ENCODE data around the gene LSM7. TPM values are rescaled to one million over a fixed set of nuclear protein-coding genes. Genes with fewer than 3 reads are reported as not detected.

Gene LSM7
- total and polyA plus RNA-seq, 2 of the 13 experiments (the other 11 are each of a cell fraction or from before 2014, with no cell fraction given): 140 to 205 TPM

DNA sequence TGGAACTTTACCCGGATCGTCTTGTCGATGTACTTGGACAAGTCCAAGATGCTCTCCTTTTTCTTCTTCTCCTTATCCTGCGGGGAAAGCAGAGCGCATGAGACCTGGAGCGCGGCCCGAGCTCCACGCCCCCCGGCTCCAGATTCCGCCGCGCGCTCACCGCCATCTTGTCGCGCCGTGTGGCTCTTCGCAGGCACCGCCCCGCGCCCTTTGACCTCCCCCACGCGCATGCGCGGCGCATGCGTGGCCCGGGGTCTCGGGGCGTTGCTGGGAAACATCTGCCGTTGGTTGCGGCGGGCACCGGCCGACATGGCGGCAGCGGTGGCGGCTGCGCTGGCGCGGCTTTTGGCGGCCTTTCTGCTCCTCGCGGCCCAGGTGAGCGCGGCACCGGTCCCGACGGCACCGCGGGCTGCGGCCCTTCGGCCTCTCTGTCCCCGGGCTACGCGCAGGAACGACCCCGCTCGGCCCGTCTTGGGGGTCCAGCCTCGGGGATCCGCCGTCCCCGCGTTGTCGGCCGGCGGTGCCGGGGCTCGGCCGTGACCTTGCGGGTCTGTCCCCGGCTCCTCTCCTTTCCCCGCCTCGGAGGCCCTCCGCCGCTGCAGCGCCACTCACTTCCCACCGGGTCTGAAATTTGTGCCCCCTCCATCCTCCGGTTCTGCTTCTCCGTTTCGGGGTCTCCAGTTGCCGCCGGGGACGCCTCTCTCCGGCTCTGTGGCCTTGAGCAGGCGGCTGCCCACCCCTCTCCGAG is at the start of gene LSM7, which contains the start of gene SPPL2B (continued):
- TF ChIP-seq, protein P1, sequence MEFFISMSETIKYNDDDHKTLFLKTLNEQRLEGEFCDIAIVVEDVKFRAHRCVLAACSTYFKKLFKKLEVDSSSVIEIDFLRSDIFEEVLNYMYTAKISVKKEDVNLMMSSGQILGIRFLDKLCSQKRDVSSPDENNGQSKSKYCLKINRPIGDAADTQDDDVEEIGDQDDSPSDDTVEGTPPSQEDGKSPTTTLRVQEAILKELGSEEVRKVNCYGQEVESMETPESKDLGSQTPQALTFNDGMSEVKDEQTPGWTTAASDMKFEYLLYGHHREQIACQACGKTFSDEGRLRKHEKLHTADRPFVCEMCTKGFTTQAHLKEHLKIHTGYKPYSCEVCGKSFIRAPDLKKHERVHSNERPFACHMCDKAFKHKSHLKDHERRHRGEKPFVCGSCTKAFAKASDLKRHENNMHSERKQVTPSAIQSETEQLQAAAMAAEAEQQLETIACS (CRISPR knock-in tag; IDR thresholded peaks at IDR 0.05): peak; percentile 27; the same call in 1 of the 2 replicates
- TF ChIP-seq, protein P2, sequence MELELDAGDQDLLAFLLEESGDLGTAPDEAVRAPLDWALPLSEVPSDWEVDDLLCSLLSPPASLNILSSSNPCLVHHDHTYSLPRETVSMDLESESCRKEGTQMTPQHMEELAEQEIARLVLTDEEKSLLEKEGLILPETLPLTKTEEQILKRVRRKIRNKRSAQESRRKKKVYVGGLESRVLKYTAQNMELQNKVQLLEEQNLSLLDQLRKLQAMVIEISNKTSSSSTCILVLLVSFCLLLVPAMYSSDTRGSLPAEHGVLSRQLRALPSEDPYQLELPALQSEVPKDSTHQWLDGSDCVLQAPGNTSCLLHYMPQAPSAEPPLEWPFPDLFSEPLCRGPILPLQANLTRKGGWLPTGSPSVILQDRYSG (CRISPR knock-in tag; IDR thresholded peaks at IDR 0.05): peak; percentile 89
- TF ChIP-seq FOXP1 (IDR thresholded peaks at IDR 0.05): no peak
- no peak for TF ChIP-seq FOXP1 (CRISPR knock-in tag; IDR thresholded peaks at IDR 0.05)
- no peak for TF ChIP-seq ZNF572 (CRISPR knock-in tag; IDR thresholded peaks at IDR 0.05)
- TF ChIP-seq, protein P3, sequence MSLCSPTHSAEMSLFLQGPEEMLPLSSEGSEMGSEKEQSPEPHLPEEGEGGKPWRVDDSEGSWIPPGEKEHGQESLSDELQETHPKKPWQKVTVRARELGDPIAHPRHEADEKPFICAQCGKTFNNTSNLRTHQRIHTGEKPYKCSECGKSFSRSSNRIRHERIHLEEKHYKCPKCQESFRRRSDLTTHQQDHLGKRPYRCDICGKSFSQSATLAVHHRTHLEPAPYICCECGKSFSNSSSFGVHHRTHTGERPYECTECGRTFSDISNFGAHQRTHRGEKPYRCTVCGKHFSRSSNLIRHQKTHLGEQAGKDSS (CRISPR knock-in tag; IDR thresholded peaks at IDR 0.05; ENCODE audit: borderline replicate concordance, low read depth): no peak
- no peak; the same call in 1 of the 2 replicates for TF ChIP-seq ZFAT (CRISPR knock-in tag; conservative IDR thresholded peaks at IDR 0.05)
- TF ChIP-seq KLF16 (CRISPR knock-in tag; IDR thresholded peaks at IDR 0.05): peak in 1 of 2 experiments; percentile 70; a peak in 1 of 4 replicates
- TF ChIP-seq ZNF253 (CRISPR knock-in tag; IDR thresholded peaks at IDR 0.05; ENCODE audit: borderline replicate concordance): no peak
- TF ChIP-seq ZNF747 (CRISPR knock-in tag; IDR thresholded peaks at IDR 0.05; ENCODE audit: borderline replicate concordance): no peak
- TF ChIP-seq ZNF761 (CRISPR knock-in tag; conservative IDR thresholded peaks at IDR 0.05): no peak; the same call in 1 of the 2 replicates
- TF ChIP-seq, protein P4, sequence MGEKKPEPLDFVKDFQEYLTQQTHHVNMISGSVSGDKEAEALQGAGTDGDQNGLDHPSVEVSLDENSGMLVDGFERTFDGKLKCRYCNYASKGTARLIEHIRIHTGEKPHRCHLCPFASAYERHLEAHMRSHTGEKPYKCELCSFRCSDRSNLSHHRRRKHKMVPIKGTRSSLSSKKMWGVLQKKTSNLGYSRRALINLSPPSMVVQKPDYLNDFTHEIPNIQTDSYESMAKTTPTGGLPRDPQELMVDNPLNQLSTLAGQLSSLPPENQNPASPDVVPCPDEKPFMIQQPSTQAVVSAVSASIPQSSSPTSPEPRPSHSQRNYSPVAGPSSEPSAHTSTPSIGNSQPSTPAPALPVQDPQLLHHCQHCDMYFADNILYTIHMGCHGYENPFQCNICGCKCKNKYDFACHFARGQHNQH (CRISPR knock-in tag; IDR thresholded peaks at IDR 0.05): peak; percentile 38; the same call in 1 of the 2 replicates
- TF ChIP-seq ZNF703 (CRISPR knock-in tag; IDR thresholded peaks at IDR 0.05; ENCODE audit: borderline replicate concordance): no peak
- TF ChIP-seq, protein P5, sequence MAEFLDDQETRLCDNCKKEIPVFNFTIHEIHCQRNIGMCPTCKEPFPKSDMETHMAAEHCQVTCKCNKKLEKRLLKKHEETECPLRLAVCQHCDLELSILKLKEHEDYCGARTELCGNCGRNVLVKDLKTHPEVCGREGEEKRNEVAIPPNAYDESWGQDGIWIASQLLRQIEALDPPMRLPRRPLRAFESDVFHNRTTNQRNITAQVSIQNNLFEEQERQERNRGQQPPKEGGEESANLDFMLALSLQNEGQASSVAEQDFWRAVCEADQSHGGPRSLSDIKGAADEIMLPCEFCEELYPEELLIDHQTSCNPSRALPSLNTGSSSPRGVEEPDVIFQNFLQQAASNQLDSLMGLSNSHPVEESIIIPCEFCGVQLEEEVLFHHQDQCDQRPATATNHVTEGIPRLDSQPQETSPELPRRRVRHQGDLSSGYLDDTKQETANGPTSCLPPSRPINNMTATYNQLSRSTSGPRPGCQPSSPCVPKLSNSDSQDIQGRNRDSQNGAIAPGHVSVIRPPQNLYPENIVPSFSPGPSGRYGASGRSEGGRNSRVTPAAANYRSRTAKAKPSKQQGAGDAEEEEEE (CRISPR knock-in tag; IDR thresholded peaks at IDR 0.05; ENCODE audit: borderline replicate concordance): no peak
- no peak for TF ChIP-seq CAMTA2 (CRISPR knock-in tag; IDR thresholded peaks at IDR 0.05; ENCODE audit: borderline replicate concordance)
- TF ChIP-seq XBP1 (CRISPR knock-in tag; IDR thresholded peaks at IDR 0.05): no peak
- TF ChIP-seq ZNF678 (CRISPR knock-in tag; IDR thresholded peaks at IDR 0.05): no peak
- no peak for TF ChIP-seq ZNF136 (CRISPR knock-in tag; IDR thresholded peaks at IDR 0.05; ENCODE audit: low read depth)
- TF ChIP-seq ZNF883 (CRISPR knock-in tag; IDR thresholded peaks at IDR 0.05; ENCODE audit: not compliant biosample characterization): no peak
- TF ChIP-seq ETV5 (CRISPR knock-in tag; IDR thresholded peaks at IDR 0.05; ENCODE audit: borderline replicate concordance): peak; percentile 36; the same call in 1 of the 2 replicates
- TF ChIP-seq, protein P6, sequence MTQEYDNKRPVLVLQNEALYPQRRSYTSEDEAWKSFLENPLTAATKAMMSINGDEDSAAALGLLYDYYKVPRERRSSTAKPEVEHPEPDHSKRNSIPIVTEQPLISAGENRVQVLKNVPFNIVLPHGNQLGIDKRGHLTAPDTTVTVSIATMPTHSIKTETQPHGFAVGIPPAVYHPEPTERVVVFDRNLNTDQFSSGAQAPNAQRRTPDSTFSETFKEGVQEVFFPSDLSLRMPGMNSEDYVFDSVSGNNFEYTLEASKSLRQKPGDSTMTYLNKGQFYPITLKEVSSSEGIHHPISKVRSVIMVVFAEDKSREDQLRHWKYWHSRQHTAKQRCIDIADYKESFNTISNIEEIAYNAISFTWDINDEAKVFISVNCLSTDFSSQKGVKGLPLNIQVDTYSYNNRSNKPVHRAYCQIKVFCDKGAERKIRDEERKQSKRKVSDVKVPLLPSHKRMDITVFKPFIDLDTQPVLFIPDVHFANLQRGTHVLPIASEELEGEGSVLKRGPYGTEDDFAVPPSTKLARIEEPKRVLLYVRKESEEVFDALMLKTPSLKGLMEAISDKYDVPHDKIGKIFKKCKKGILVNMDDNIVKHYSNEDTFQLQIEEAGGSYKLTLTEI (CRISPR knock-in tag; conservative IDR thresholded peaks at IDR 0.05): no peak
- TF ChIP-seq MAF1 (CRISPR knock-in tag; IDR thresholded peaks at IDR 0.05; ENCODE audit: borderline replicate concordance): no peak

Data from HepG2 (cell line).